ENCODE measurements around the gene DMXL1.

DNA sequence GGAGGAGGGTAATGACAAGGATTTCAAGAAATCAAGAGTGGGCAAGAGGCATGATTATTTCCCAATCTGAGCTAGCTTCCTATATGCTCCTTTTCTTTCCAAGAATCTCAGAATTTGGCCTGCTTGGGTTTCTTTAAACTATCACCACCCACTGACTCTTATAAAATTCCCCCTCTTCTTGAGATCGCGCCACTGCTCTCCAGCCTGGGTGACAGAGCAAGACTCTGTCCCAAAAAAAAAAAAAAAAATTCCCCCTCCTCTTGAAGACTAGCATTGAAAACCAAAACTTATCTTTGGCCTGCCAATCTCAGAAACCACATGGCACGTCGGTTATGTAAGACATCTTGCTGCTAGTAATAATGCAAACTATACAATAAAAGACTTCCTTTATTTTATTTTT lies 3.4 kb upstream of the DMXL1 start:
- no peak for TF ChIP-seq ZNF274 (IDR thresholded peaks at IDR 0.05; ENCODE audit: low read depth, low read length)
- no peak for TF ChIP-seq YY1 (IDR thresholded peaks at IDR 0.05; ENCODE audit: insufficient read depth, insufficient read length)

Measured in NT2/D1 (cell line).